GM10266 (cell line): Measurements from ENCODE around the gene CDHR5.

Experiments used
- DNase-seq: peaks from one replicate; pipeline ENCODE4 v3.0.0; 2012; ENCODE audit errors: extremely low spot score
- CTCF ChIP-seq: IDR thresholded peaks from 2 replicates; pipeline ENCODE4 v1.5.1; 2012; ENCODE audit warnings: mild to moderate bottlenecking, low read depth; ENCODE audit not compliant: control insufficient read depth, insufficient read depth; ENCODE audit errors: missing control alignments

Gene CDHR5

GRCh38 chr11:611001-611996, 13.5 kb downstream of the CDHR5 start:
- DNase-seq, result no peak

GRCh38 chr11:610146-610801, 14.5 kb downstream of the CDHR5 start:
- DNase-seq, result no peak
- TF ChIP-seq CTCF, result no peak

More at GRCh38 chr11:611001-611996, 13.5 kb downstream of the CDHR5 start:
- TF ChIP-seq CTCF, result no peak

DNA sequence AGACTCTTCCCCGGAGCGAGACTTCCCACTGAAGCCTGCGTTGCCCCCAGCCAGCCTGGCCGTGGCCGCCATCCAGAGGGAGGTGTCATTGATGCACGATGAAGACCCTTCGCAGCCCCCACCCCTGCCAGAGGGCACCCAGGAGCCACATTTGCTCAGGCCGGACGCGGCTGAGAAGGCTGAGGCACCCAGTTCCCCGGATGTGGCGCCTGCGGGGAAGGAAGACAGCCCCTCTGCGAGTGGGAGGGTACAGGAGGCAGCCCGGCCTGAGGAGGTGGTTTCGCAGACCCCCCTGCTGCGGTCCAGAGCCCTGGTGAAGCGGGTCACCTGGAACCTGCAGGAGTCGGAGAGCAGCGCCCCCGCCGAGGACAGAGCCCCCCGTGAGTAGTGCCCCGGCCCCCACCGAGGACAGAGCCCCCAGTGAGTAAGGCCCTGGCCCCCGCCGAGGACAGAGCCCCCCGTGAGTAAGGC, 15.4 kb downstream of the CDHR5 start:
- no peak for TF ChIP-seq CTCF
- DNase-seq, result no peak

DNA sequence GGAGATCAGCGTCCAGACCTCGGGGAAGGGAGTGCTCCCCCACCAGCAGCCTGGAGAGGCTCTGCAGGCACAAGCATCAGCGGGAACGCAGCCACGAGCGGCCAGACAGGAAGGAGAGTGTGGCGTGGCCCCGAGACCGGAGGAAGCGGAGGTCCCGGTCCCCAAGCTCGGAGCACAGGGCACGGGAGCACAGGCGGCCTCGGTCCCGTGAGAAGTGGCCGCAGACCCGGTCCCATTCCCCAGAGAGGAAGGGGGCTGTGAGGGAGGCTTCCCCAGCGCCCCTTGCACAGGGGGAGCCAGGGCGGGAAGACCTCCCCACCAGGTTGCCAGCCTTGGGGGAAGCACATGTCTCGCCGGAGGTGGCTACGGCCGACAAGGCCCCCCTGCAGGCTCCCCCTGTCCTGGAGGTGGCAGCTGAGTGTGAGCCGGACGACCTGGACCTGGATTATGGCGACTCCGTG, 15.9 kb downstream of the CDHR5 start:
- no peak for DNase-seq
- TF ChIP-seq CTCF, result no peak

DNA sequence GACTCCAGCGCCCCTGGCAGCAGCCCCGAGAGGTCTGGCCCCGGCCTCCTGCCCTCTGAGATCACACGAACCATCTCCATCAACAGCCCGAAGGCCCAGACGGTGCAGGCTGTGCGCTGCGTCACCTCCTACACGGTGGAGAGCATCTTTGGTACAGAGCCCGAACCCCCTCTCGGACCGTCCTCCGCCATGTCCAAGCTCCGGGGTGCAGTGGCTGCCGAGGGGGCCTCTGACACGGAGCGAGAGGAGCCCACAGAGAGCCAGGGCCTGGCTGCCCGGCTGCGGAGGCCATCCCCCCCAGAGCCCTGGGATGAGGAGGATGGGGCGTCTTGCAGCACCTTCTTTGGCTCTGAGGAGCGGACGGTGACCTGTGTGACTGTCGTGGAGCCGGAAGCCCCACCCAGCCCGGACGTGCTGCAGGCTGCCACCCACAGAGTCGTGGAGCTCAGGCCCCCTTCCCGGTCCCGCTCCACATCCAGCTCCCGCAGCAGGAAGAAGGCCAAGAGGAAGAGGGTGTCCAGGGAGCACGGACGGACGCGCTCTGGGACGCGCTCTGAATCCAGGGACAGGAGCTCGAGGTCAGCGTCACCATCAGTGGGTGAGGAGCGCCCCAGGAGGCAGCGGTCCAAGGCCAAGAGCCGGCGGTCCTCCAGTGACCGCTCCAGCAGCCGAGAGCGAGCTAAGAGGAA, 16.6 kb downstream of the CDHR5 start:
- no peak for TF ChIP-seq CTCF
- DNase-seq, result no peak

DNA sequence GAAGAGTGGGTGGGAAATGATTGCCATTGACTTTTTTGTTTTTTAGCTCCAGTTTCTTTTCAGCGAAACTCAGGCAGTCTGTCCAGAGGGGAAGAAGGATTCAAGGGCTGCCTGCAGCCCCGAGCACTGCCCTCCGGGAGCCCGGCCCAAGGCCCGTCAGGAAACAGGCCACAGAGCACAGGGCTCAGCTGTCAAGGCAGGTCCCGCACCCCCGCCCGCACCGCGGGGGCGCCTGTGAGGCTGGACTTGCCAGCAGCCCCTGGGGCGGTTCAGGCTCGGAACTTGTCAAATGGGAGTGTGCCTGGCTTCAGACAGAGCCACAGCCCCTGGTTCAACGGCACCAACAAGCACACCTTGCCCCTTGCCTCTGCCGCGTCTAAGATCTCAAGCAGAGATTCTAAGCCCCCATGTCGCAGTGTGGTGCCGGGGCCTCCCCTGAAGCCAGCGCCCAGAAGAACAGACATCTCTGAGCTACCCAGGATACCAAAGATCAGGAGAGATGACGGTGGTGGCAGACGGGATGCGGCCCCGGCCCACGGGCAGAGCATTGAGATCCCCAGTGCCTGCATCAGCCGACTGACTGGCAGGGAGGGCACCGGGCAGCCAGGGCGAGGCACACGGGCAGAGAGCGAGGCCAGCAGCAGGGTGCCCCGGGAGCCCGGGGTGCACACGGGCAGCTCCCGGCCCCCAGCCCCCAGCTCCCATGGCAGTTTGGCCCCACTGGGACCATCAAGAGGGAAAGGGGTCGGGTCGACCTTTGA, 17.6 kb downstream of the CDHR5 start:
- no peak for DNase-seq
- no peak for TF ChIP-seq CTCF
